Measurements from ENCODE around the gene PRKCE. TPM values are rescaled to one million over a fixed set of nuclear protein-coding genes. Genes with fewer than 3 reads are reported as not detected.

Gene PRKCE
- total RNA-seq, 1 donor from 2014 or later, result 85.0 TPM

- intact Hi-C loops (cut with DNase I), result no loop called here
- TF ChIP-seq CTCF (IDR thresholded peaks at IDR 0.05), result no peak
- DNase-seq (no peak), ATAC-seq (no peak)
- Histone ChIP-seq H3K36me3 (no peaks in the 10 kb centered on the region), H3K4me3 (no peak overlapping the region), H3K27ac (no peak overlapping the region), H3K9me3 (no peaks in the 10 kb centered on the region), H3K4me1 (peaks cover 31% of the 10 kb centered on the region), H3K27me3 (ENCODE audit: low read depth) (no peaks in the 10 kb centered on the region)
Observed at GRCh38 chr2:45902380-45902779, 250.9 kb downstream of the PRKCE start.

- intact Hi-C loops (cut with DNase I), result no loop called here
- Histone ChIP-seq H3K36me3 (no peaks in the 10 kb centered on the region), H3K27me3 (ENCODE audit: low read depth) (no peaks in the 10 kb centered on the region), H3K9me3 (no peaks in the 10 kb centered on the region), H3K27ac (no peak overlapping the region), H3K4me1 (peaks cover 30% of the 10 kb centered on the region), H3K4me3 (no peak overlapping the region)
- no peak for TF ChIP-seq CTCF (IDR thresholded peaks at IDR 0.05)
- ATAC-seq, result no peak
- DNase-seq, result no peak
Observed at GRCh38 chr2:45902781-45903375, 251.4 kb downstream of the PRKCE start.

GRCh38 chr2:45904267-45904945, 252.9 kb downstream of the PRKCE start:
- H3K27me3 ChIP-seq (ENCODE audit: low read depth), result no peaks in the 10 kb centered on the region
- intact Hi-C loops (cut with DNase I), result no loop called here
- peaks cover 20% of the 10 kb centered on the region for H3K4me1 ChIP-seq
- ATAC-seq (no peak), DNase-seq (no peak)
- peak overlapping the region; percentile 32 for H3K27ac ChIP-seq
- no peak for TF ChIP-seq CTCF (IDR thresholded peaks at IDR 0.05)
- H3K9me3 ChIP-seq, result no peaks in the 10 kb centered on the region
- H3K4me3 ChIP-seq, result no peak overlapping the region
- H3K36me3 ChIP-seq, result no peaks in the 10 kb centered on the region

- Histone ChIP-seq H3K4me1 (peaks cover 25% of the 10 kb centered on the region), H3K9me3 (no peaks in the 10 kb centered on the region), H3K27me3 (ENCODE audit: low read depth) (no peaks in the 10 kb centered on the region), H3K4me3 (no peak overlapping the region), H3K36me3 (no peaks in the 10 kb centered on the region), H3K27ac (no peak overlapping the region)
- ATAC-seq (peak in 1 of 2 donors; percentile 57), DNase-seq (no peak)
- intact Hi-C loops (cut with DNase I), result no loop called here
- TF ChIP-seq CTCF (IDR thresholded peaks at IDR 0.05), result no peak
Observed at GRCh38 chr2:45904946-45905631, 253.6 kb downstream of the PRKCE start.

GRCh38 chr2:45905632-45905958, 254.1 kb downstream of the PRKCE start:
- TF ChIP-seq CTCF (IDR thresholded peaks at IDR 0.05), result no peak
- no peak overlapping the region for H3K4me3 ChIP-seq
- H3K27me3 ChIP-seq (ENCODE audit: low read depth), result no peaks in the 10 kb centered on the region
- H3K27ac ChIP-seq, result no peak overlapping the region
- intact Hi-C loops (cut with DNase I), result no loop called here
- peaks cover 30% of the 10 kb centered on the region for H3K4me1 ChIP-seq
- no peaks in the 10 kb centered on the region for H3K36me3 ChIP-seq
- DNase-seq, result no peak
- no peak for ATAC-seq
- no peaks in the 10 kb centered on the region for H3K9me3 ChIP-seq
